Activated T-helper 2 cell treated with anti-CD3 and anti-CD28 coated beads, Interferon-gamma antibody, Interleukin-2, Interleukin-4, amounts not matched to agents 10 μg/mL and 5 μg/mL and 100 μg/mL, durations not matched to agents 14 hours and 24 hours and 36 hours (primary cell): ENCODE data around the gene SNAP29. TPM values are rescaled to one million over a fixed set of nuclear protein-coding genes. Genes with fewer than 3 reads are reported as not detected.

Source experiments
- DNase-seq: peaks from one replicate; pipeline ENCODE4 v3.0.0; 2021; ENCODE audit warnings: low spot score
- H3K27ac Mint-ChIP-seq: one replicate; pipeline ENCODE4 v1.8.0; 2021; ENCODE audit warnings: mixed read lengths
- H3K27me3 Mint-ChIP-seq: one replicate; pipeline ENCODE4 v1.8.0; 2021; ENCODE audit warnings: low read depth, mixed read lengths
- H3K36me3 Mint-ChIP-seq: one replicate; pipeline ENCODE4 v1.8.0; 2021; ENCODE audit warnings: low read depth, mixed read lengths
- H3K4me1 Mint-ChIP-seq: one replicate; pipeline ENCODE4 v1.8.0; 2021; ENCODE audit warnings: low read depth, mixed read lengths
- H3K4me3 Mint-ChIP-seq: one replicate; pipeline ENCODE4 v1.8.0; 2021; ENCODE audit warnings: low read depth, mild to moderate bottlenecking, moderate library complexity, mixed read lengths
- H3K9me3 Mint-ChIP-seq: one replicate; pipeline ENCODE4 v1.8.0; 2021; ENCODE audit warnings: mixed read lengths
- intact Hi-C: fragments of 100-400 bp; cut with micrococcal nuclease; formaldehyde crosslinking; loops from one replicate; pipeline ENCODE4 v1.15.1; 2023
- total RNA-seq: library from RNA; stranded (reverse); gene quantifications from 2 replicates; pipeline ENCODE4 v1.2.3, GENCODE V29; 2022

SNAP29 gene
- total RNA-seq, 1 donor from 2014 or later = 31.4 TPM

- intact Hi-C loops = no loop called here
- H3K4me1 Mint-ChIP-seq = peaks cover 29% of the 10 kb centered on the region
- H3K4me3 Mint-ChIP-seq = no peak overlapping the region
- H3K9me3 Mint-ChIP-seq = no peaks in the 10 kb centered on the region
- H3K36me3 Mint-ChIP-seq = peaks cover 20% of the 10 kb centered on the region
- H3K27ac Mint-ChIP-seq = no peak overlapping the region
- DNase-seq = no peak
- no peaks in the 10 kb centered on the region for H3K27me3 Mint-ChIP-seq
These were observed 5.5 kb downstream of the SNAP29 start for GRCh38 chr22:20864186-20864908.

GRCh38 chr22:20865331-20865730 lies 6.5 kb downstream of the SNAP29 start:
- H3K27ac Mint-ChIP-seq = no peak overlapping the region
- peaks cover 18% of the 10 kb centered on the region for H3K36me3 Mint-ChIP-seq
- DNase-seq = no peak
- H3K27me3 Mint-ChIP-seq = no peaks in the 10 kb centered on the region
- peaks cover 22% of the 10 kb centered on the region for H3K4me1 Mint-ChIP-seq
- H3K9me3 Mint-ChIP-seq = no peaks in the 10 kb centered on the region
- intact Hi-C loops = no loop called here
- H3K4me3 Mint-ChIP-seq = no peak overlapping the region

DNA sequence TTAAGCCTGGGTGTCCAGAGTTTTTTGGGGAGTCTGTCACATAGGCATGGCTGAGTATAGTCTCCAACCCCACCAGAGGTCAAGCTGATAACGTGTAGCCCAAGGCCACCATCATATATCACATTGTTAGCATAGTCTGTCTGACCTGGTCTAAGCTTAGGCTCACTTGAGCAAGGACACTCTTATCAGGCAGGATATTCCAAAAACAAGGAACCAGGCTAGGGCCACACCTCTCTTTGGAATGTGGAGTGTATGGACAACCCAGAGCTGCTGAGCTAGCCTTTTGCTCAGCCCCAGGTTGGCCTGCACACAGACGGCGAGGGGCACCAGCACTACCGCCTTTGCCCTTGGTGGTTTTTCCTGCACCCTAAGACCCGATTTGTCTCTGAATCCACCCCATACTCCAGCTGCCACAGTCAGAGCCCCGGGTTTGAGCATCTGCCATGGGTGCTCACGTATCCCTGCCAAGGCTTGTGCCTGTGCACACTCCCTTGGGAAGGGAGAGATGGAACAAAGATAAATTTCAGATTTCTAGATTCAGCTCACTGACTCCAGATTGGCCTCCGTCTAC lies 7.2 kb downstream of the SNAP29 start:
- no peak overlapping the region for H3K27ac Mint-ChIP-seq
- H3K9me3 Mint-ChIP-seq = no peaks in the 10 kb centered on the region
- no peaks in the 10 kb centered on the region for H3K27me3 Mint-ChIP-seq
- DNase-seq = no peak
- intact Hi-C loops = no loop called here
- no peak overlapping the region for H3K4me3 Mint-ChIP-seq
- peaks cover 18% of the 10 kb centered on the region for H3K36me3 Mint-ChIP-seq
- H3K4me1 Mint-ChIP-seq = peaks cover 19% of the 10 kb centered on the region

DNA sequence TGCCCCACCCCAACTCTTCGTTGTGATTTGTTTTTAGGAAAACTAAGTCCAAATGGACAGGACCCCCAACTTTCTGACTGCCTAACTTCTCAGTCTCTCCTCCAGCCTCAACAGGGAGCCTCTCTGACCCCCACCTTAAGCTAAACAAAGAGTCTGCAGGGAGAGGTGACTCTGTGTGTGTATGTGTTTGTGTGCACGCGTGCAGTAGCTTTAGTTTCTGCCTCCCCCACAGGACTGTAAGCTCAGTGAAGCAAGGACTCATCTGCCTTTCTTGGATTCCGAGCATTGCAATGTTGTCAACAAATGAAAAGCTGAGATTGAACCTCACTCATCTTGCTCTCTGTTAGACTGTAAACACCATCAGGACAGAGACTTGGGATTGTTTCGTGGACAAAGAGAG lies 7.9 kb downstream of the SNAP29 start:
- intact Hi-C loops = no loop called here
- no peaks in the 10 kb centered on the region for H3K9me3 Mint-ChIP-seq
- no peak for DNase-seq
- H3K36me3 Mint-ChIP-seq = peaks cover 18% of the 10 kb centered on the region
- no peaks in the 10 kb centered on the region for H3K27me3 Mint-ChIP-seq
- no peak overlapping the region for H3K27ac Mint-ChIP-seq
- no peak overlapping the region for H3K4me3 Mint-ChIP-seq
- peaks cover 18% of the 10 kb centered on the region for H3K4me1 Mint-ChIP-seq

DNA sequence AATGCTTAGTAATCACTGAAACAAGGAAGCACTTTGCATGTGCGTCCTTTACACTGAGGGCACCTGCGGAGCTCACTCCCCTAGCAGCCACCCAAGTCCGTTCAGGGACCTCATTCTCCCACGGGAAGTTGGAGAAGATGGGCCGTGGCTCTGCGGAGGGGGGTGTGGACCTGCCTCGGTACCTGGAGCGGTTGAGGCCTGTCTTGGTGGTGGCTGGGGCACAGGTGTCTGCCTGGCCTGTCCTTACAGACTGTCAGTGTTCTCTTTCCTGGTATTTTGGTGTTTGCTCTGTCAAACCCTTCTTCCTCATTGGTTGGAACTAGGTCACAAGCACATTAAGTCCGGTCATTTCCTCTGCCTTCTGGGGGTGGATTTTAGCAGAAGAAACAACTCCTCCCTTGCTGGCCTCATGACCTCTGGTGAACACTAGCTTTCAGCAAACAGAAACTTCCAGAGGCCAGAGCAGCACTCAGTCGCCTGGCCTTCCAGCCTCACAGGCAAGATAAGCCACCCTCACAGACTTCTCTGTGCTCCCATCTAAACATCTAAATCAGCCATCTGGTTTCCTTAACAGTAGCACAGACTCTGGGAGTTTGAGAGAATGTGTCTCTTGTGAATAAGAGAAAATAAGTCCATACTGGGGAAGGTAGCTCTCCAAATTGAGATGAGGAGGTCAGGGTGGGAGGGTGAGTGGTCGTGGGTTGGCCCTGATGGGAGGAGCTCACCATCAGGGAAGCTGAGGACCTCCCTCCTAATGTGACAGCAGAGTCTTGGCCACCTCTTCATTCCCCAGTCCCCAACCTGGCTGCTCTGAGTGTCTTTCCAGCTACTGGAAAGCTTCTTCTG lies 8.6 kb downstream of the SNAP29 start:
- intact Hi-C loops = no loop called here
- peaks cover 14% of the 10 kb centered on the region for H3K4me1 Mint-ChIP-seq
- no peak overlapping the region for H3K4me3 Mint-ChIP-seq
- H3K27me3 Mint-ChIP-seq = no peaks in the 10 kb centered on the region
- H3K27ac Mint-ChIP-seq = peak overlapping the region; percentile 55
- H3K36me3 Mint-ChIP-seq = peaks cover 13% of the 10 kb centered on the region
- no peak for DNase-seq
- H3K9me3 Mint-ChIP-seq = no peaks in the 10 kb centered on the region

- Mint-ChIP-seq H3K27ac (peak overlapping the region; percentile 55), H3K9me3 (no peaks in the 10 kb centered on the region), H3K36me3 (peaks cover 7% of the 10 kb centered on the region), H3K4me3 (no peak overlapping the region), H3K27me3 (no peaks in the 10 kb centered on the region), H3K4me1 (peaks cover 12% of the 10 kb centered on the region)
- intact Hi-C loops = no loop called here
- DNase-seq = no peak
These were observed 9.5 kb downstream of the SNAP29 start for GRCh38 chr22:20868025-20868962.

- Mint-ChIP-seq H3K27ac (no peak overlapping the region), H3K4me3 (no peak overlapping the region), H3K36me3 (peaks cover 9% of the 10 kb centered on the region), H3K9me3 (no peaks in the 10 kb centered on the region), H3K27me3 (no peaks in the 10 kb centered on the region), H3K4me1 (peaks cover 12% of the 10 kb centered on the region)
- DNase-seq = no peak
- intact Hi-C loops = no loop called here
These were observed 10.4 kb downstream of the SNAP29 start for GRCh38 chr22:20869234-20869633.

- H3K27ac Mint-ChIP-seq = no peak overlapping the region
- no peaks in the 10 kb centered on the region for H3K9me3 Mint-ChIP-seq
- intact Hi-C loops = no loop called here
- H3K27me3 Mint-ChIP-seq = no peaks in the 10 kb centered on the region
- peaks cover 25% of the 10 kb centered on the region for H3K36me3 Mint-ChIP-seq
- no peak for DNase-seq
- H3K4me3 Mint-ChIP-seq = no peak overlapping the region
- H3K4me1 Mint-ChIP-seq = peaks cover 2% of the 10 kb centered on the region
These were observed 14.4 kb downstream of the SNAP29 start for GRCh38 chr22:20873214-20873613.

DNA sequence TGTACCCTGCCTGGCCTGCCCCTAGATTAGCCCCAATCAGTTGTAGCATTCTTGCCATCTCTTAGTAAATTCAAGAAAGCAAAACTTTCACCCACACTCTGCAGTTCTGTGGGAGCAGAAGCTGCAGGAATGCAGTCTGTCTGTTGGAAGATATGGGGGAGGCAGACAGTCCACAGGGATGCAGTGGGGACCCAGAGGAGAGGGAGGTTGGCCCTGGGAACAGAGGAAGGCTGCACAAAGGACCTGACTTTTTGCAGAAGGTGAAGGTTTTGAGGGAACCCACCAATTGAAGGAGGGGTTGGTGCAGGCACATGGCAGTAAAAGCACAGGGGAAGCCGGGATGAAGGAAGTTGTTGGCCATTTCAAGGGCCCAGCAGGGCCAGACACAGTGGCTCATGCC lies 16.5 kb downstream of the SNAP29 start:
- H3K27me3 Mint-ChIP-seq = no peaks in the 10 kb centered on the region
- no peak overlapping the region for H3K4me3 Mint-ChIP-seq
- no peak overlapping the region for H3K27ac Mint-ChIP-seq
- intact Hi-C loops = no loop called here
- H3K36me3 Mint-ChIP-seq = peaks cover 25% of the 10 kb centered on the region
- no peaks in the 10 kb centered on the region for H3K9me3 Mint-ChIP-seq
- H3K4me1 Mint-ChIP-seq = peaks cover 2% of the 10 kb centered on the region
- DNase-seq = no peak

GRCh38 chr22:20877715-20878114 lies 18.9 kb downstream of the SNAP29 start:
- H3K27ac Mint-ChIP-seq = no peak overlapping the region
- intact Hi-C loops = no loop called here
- no peaks in the 10 kb centered on the region for H3K9me3 Mint-ChIP-seq
- peaks cover 2% of the 10 kb centered on the region for H3K4me1 Mint-ChIP-seq
- H3K4me3 Mint-ChIP-seq = no peak overlapping the region
- peaks cover 33% of the 10 kb centered on the region for H3K36me3 Mint-ChIP-seq
- no peaks in the 10 kb centered on the region for H3K27me3 Mint-ChIP-seq
- no peak for DNase-seq

DNA sequence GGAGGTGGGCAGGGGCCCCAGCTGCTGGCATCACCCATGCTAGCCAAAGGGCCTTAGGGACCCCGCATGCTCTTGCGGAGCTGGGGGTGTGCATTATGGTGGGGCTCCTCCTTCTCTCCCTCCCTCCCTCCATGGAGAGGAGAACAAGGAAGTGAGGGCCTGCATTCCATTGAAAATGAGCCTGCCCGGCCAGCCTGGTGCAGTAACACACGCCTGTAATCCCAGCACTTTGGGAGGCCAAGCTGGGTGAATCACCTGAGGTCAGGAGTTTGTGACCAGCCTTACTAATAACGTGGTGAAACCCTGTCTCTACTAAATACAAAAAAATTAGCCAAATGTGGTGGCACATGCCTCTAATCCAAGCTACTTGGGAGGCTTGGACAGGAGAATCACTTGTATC lies 22.4 kb downstream of the SNAP29 start:
- H3K9me3 Mint-ChIP-seq = no peaks in the 10 kb centered on the region
- no peak overlapping the region for H3K27ac Mint-ChIP-seq
- no peaks in the 10 kb centered on the region for H3K27me3 Mint-ChIP-seq
- peaks cover 38% of the 10 kb centered on the region for H3K36me3 Mint-ChIP-seq
- intact Hi-C loops = no loop called here
- no peak overlapping the region for H3K4me3 Mint-ChIP-seq
- DNase-seq = no peak
- H3K4me1 Mint-ChIP-seq = no peaks in the 10 kb centered on the region
